Esophagus muscularis mucosa (tissue), 4 donors: ENCODE measurements around the gene COL4A1. TPM values are rescaled to one million over a fixed set of nuclear protein-coding genes. Genes with fewer than 3 reads are reported as not detected.

ENCODE experiments used
- DNase-seq: peaks from one replicate; pipeline ENCODE4 v3.0.0-alpha.2; 2017; ENCODE audit errors: extremely low spot score
- H3K27ac ChIP-seq, 4 donors: fragments of 200-600 bp; sonication (generic); replicated peaks in 1 of 4; 1 replicate in 3 of 4; 2 replicates in 1 of 4; pipeline ENCODE4 v1.5.1; 2016 to 2019; ENCODE audit warnings: mild to moderate bottlenecking in 1 of 4
- H3K27me3 ChIP-seq, 4 donors: fragments of 200-600 bp; sonication (generic); one replicate each; pipeline versions ENCODE4 v1.5.1 to v1.6.0; 2016 to 2019
- H3K36me3 ChIP-seq, 4 donors: fragments of 200-600 bp; sonication (generic); one replicate each; pipeline ENCODE4 v1.5.1; 2016 to 2019
- H3K4me1 ChIP-seq, 4 donors: fragments of 200-600 bp; sonication (generic); one replicate each; pipeline ENCODE4 v1.5.1; 2016 to 2019
- H3K4me3 ChIP-seq, 4 donors: fragments of 200-600 bp; sonication (generic); 1 replicate in 2 of 4; 2 replicates in 2 of 4; pipeline ENCODE4 v1.5.1; 2016 to 2019; ENCODE audit warnings: mild to moderate bottlenecking in 4 of 4, moderate library complexity in 1 of 4
- H3K9me3 ChIP-seq, 4 donors: fragments of 200-600 bp; sonication (generic); 1 replicate in 3 of 4; 2 replicates in 1 of 4; pipeline ENCODE4 v1.5.1; 2016 to 2019
- CTCF ChIP-seq, 3 experiments: fragments of 200-600 bp in 2 of 3; fragments of 450-650 bp in 1 of 3; sonication (generic) in 2 of 3; IDR thresholded peaks; one replicate each; pipeline ENCODE4 v1.5.1; 2017 to 2019; ENCODE audit warnings: antibody characterized with exemption in 3 of 3, mild to moderate bottlenecking in 2 of 3, moderate library complexity in 1 of 3
- EP300 ChIP-seq: sonication (generic); formaldehyde crosslinking; IDR thresholded peaks from one replicate; pipeline ENCODE4 v1.6.1; 2017; ENCODE audit warnings: antibody characterized with exemption
- POLR2A ChIP-seq: fragments of 450-650 bp; IDR thresholded peaks from one replicate; pipeline ENCODE4 v1.6.1; 2017; ENCODE audit warnings: antibody characterized with exemption, moderate library complexity, mild to moderate bottlenecking, low read depth
- POLR2AphosphoS5 ChIP-seq, 2 donors: sonication (generic); formaldehyde crosslinking; IDR thresholded peaks; one replicate each; pipeline ENCODE4 v1.6.1; 2017; ENCODE audit warnings: antibody characterized with exemption in 2 of 2
- WGBS: methylation state at CpG from one replicate; pipeline ENCODE4 v1.1.5; 2018; 5-methylcytosine and 5-hydroxymethylcytosine counted together
- intact Hi-C: fragments of 100-400 bp; cut with DNase I; formaldehyde crosslinking; loops from one replicate; pipeline ENCODE4 v1.15.1; 2023
- total RNA-seq, 4 donors: library from RNA; depleted of rRNA; stranded (reverse); fragments of >200 nt; gene quantifications; one replicate each; pipeline versions ENCODE4 v1.1.0 to v1.2.1, GENCODE V29; 2016

Gene COL4A1
- total RNA-seq, 4 donors from 2014 or later, result 328 to 578 (median 405) TPM

GRCh38 chr13:110249326-110249725 is 57.6 kb downstream of the COL4A1 start:
- peaks cover 0 to 4% (median 0%) of the 10 kb centered on the region in 4 donors for H3K36me3 ChIP-seq
- DNase-seq, result peak; percentile 72
- intact Hi-C loops, result loop anchor here (5.0 kb wide), 1 partner anchor 53 kb away; no protein-coding TSS in a partner anchor

GRCh38 chr13:110248449-110249143 is 58.4 kb downstream of the COL4A1 start:
- Histone ChIP-seq H3K36me3 (peaks cover 0 to 4% (median 0%) of the 10 kb centered on the region in 4 donors), H3K27ac (peak overlapping the region; percentile 84 to 88 (median 86)), H3K9me3 (no peaks in the 10 kb centered on the region), H3K27me3 (no peaks in the 10 kb centered on the region), H3K4me1 (peaks cover 74 to 85% (median 83%) of the 10 kb centered on the region in 4 donors), H3K4me3 (no peak overlapping the region)
- 92% methylated on average over 26 of the region's 27 CpGs for WGBS
- TF ChIP-seq POLR2AphosphoS5 (IDR thresholded peaks at IDR 0.05), result no peak
- no peak for TF ChIP-seq POLR2A
- intact Hi-C loops, result loop anchor here (5.0 kb wide), 1 partner anchor 54 kb away; no protein-coding TSS in a partner anchor
- peak; percentile 53 for DNase-seq

More at GRCh38 chr13:110249326-110249725, 57.6 kb downstream of the COL4A1 start:
- H3K4me3 ChIP-seq, result no peak overlapping the region
- H3K27me3 ChIP-seq, result no peaks in the 10 kb centered on the region
- 69% methylated on average over 13 of the region's 13 CpGs for WGBS
- H3K27ac ChIP-seq, result peak overlapping the region; percentile 84 to 88 (median 86)
- TF ChIP-seq CTCF (IDR thresholded peaks at IDR 0.05) (no peak), POLR2A (no peak), POLR2AphosphoS5 (IDR thresholded peaks at IDR 0.05) (peak in 1 of 2 donors; percentile 15), EP300 (peak; percentile 47)
- no peaks in the 10 kb centered on the region for H3K9me3 ChIP-seq
- peaks cover 71 to 85% (median 83%) of the 10 kb centered on the region in 4 donors for H3K4me1 ChIP-seq

- DNase-seq, result peak; percentile 72
- WGBS, result 80% methylated on average over 4 of the region's 5 CpGs
- TF ChIP-seq EP300 (no peak), POLR2AphosphoS5 (IDR thresholded peaks at IDR 0.05) (peak; percentile 30 to 36)
- Histone ChIP-seq H3K4me1 (peaks cover 82 to 94% (median 91%) of the 10 kb centered on the region in 4 donors), H3K27me3 (no peaks in the 10 kb centered on the region), H3K27ac (peak overlapping the region; percentile 84 to 88 (median 86)), H3K4me3 (no peak overlapping the region), H3K9me3 (no peaks in the 10 kb centered on the region), H3K36me3 (peaks cover 0 to 9% (median 3%) of the 10 kb centered on the region in 4 donors)
- intact Hi-C loops, result loop anchor here (5.0 kb wide), 1 partner anchor 56 kb away; no protein-coding TSS in a partner anchor
These were observed 60.4 kb downstream of the COL4A1 start for GRCh38 chr13:110246530-110246929.

- peak; percentile 90 for DNase-seq
- WGBS, result 73% methylated on average over 7 of the region's 7 CpGs
- Histone ChIP-seq H3K4me3 (no peak overlapping the region), H3K4me1 (peaks cover 82 to 92% (median 87%) of the 10 kb centered on the region in 4 donors), H3K27me3 (no peaks in the 10 kb centered on the region), H3K9me3 (no peaks in the 10 kb centered on the region), H3K36me3 (peaks cover 0 to 15% (median 11%) of the 10 kb centered on the region in 4 donors), H3K27ac (peak overlapping the region; percentile 84 to 88 (median 86))
- TF ChIP-seq POLR2AphosphoS5 (IDR thresholded peaks at IDR 0.05) (no peak), EP300 (no peak), POLR2A (no peak), CTCF (IDR thresholded peaks at IDR 0.05) (no peak)
- intact Hi-C loops, result loop anchor here (5.0 kb wide), 1 partner anchor 57 kb away; no protein-coding TSS in a partner anchor
These were observed 61.5 kb downstream of the COL4A1 start for GRCh38 chr13:110245416-110245899.

GRCh38 chr13:110244976-110245375 is 62.0 kb downstream of the COL4A1 start:
- Histone ChIP-seq H3K4me3 (no peak overlapping the region), H3K27me3 (no peaks in the 10 kb centered on the region), H3K36me3 (peaks cover 0 to 18% (median 14%) of the 10 kb centered on the region in 4 donors), H3K4me1 (peaks cover 85 to 92% (median 88%) of the 10 kb centered on the region in 4 donors), H3K9me3 (no peaks in the 10 kb centered on the region), H3K27ac (peak overlapping the region; percentile 84 to 88 (median 86))
- TF ChIP-seq EP300 (no peak), POLR2AphosphoS5 (IDR thresholded peaks at IDR 0.05) (no peak), POLR2A (no peak), CTCF (IDR thresholded peaks at IDR 0.05) (no peak)
- 73% methylated on average over 5 of the region's 9 CpGs for WGBS
- intact Hi-C loops, result loop anchor here (5.0 kb wide), 1 partner anchor 57 kb away; no protein-coding TSS in a partner anchor
- DNase-seq, result peak; percentile 66
